ENCODE results near the gene RFX8.
"Not testable (repeated sequence)": the region's sequence is repeated elsewhere in the genome, so short reads cannot be mapped to it uniquely, and the experiment has no call there.

RFX8 gene

DNA sequence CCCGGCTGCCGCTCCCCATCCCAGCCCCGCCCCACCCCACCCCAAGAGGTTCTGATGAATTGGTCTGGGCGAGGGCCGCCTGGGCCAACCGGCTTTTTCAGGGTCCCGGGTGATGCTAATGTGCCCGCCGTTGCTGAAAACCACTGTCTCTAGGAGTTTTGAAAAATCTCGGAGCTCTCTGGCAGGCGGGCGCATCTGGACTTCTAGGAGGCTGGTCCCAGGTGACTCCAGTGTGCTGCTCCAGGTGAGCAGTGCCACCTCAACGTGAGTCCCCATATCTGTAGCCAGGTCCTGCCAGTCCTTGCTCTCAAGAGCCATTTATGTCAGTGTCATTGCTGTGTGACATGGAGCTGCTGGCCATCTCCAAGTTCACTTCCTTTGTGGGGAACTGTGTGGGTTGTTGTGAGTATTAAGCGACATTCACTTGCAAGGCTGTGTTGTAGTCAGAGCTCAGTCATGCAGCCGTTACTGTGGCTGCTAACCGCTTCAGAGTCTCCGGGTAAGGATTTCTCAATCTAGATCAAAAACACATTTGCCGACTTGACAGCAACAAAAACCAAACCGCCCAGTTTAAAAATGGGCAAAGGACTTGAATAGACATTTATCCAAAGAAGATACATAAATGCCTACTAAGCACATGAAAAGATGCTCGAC, at the start of gene RFX8:
Gene RFX8 (minus strand): TSS at position 382 of the 654 bp plus-strand sequence. CDS start 8,264 bp downstream, outside the sequence.
- peak; percentile 68 for DNase-seq (ENCODE audit: low read depth)

DNA sequence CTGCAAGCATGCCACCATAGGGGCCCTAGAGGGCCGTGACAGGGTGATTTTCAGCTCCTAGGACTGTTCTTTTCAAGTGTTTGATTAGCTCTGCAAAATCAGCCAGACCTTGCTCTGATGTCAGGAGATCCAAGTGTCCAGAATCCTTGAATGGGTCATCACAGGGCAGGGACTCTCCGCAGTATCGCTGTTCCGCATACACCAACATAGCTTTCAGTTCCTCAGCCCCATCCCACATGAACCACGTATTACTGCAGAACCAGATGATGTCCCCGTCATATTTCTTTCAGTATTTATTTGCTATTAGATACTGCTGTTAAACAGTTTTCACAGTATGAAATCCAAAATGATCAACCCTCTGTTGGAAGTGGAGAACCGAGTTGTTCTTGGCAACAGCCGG, 46.6 kb upstream of the RFX8 start:
- no peak for DNase-seq (ENCODE audit: low read depth)

DNA sequence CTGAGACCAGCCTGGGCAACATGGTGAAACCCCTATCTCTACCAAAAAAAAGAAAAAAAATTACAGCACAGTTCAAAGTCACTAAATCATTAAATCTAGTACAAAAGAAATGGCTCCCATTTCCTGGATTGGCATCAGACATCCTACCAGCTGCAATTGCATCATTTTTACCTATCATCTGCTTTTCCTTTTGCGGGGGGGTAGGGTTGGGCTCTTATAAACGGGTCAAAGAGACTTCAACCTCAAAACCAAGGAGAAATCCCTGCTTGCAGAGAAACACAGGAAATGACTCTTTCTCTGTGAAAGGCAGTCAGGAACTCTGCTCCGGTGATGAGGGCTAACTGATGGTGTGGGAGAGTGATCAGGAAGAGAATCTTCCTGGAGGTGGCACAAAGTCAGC, 45.3 kb upstream of the RFX8 start:
- no peak for DNase-seq (ENCODE audit: low read depth)

DNA sequence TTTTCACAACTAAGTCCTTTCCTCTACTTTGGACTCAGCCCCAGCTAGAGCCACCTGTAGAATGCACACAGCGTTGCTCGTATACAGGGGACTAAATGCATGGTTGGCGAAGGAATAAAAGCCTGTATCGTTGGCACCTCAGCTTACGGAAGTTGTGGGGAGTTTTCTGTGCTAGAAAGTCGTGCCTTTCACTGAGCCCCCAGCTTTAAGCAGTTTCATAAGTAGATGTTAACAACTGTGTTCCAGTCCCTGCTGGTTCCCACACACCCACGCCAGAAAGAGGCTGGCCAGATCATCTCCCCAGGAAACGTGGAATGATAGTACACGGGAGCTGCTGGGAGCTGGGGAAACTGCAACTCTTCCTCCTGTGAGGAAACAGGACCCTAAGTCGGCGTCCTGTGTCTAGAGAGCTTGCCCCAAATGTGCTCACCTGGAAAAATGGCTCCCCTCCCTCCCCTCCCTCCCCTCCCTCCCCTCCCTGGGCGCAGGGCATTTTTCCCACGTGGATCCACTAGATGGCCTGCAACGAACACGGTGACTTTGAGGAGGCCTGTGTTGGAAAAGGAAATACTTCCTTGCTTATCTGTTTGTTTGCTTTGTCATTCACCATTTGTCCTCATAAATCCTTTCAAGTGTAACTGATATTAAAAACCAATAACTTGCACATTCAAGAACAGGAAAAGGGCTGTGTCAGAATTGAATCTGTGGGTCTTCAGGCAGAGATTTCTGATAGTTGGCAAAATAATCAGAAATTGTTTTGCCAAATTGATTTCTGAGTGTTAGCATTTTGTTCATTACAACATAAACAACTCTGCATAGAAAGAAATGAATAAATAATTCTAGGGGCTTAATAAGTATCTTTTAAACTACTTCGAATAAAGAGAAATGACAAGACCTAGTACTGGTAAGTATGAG, 43.9 kb upstream of the RFX8 start:
- no peak for DNase-seq (ENCODE audit: low read depth)

DNA sequence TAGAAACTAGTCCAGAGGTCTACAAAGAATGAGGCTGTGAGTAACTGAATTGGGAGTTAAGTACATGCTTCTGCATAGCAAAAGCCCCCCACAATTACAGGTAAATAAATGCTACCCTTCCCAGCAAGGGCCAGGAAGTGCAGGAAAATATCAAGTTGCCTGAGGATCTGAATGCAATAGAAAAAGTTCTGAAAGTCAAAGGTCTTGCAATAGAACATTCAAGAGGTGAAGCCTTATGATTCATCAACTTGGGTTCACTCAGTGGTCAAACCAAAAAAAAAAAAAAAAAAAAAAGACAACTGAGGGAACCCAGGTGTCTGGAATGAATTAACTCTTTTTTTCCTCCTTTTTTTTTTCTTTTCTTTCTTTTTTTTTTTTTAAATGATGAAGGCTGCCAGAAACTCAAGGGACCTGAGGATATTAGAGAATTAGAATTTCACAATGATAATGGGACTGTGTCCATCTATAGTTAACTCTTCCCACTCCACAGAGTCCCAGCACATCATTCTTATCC, 42.9 kb upstream of the RFX8 start:
- no peak for DNase-seq (ENCODE audit: low read depth)

DNA sequence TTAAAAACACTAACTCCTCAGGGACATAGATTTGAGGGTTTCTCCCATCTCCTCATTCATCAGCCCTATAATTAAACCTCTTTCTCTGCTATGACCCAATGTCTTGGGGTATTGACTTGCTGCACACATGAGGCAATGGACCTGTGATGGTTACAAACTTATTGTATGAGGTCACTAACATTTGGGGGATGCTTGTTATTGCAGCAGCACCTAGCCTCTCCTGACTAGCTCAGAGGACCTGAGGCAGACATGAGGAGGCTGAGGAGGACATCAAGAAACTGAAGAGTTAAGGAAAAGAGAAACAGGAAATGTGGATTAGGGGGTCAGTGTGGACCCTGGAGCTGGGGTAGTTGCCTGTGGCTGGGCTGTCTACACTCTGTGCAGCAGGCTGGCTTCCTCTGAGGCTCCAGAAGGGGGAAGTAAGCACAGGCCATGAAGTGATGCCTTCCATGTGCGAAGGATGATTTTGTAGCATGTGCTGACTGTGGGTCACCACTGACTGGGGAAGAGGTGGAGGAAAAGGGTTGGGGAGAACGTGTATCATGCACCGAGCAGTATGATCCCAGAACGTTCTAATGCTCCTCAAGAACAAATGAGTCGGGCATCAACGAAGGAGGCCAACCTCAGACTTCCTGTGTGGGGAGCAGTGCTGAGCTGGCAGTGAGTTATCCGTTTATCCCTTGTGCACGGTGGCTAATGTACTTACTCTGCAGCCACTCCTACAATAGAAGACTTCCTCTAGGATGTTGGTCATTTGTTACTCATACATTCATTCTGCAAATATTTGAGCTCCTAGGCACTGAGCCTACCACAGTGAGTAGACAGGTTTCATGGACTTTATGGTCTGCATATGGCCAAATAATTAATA, 42.1 kb upstream of the RFX8 start:
- DNase-seq (ENCODE audit: low read depth): peak; percentile 93

DNA sequence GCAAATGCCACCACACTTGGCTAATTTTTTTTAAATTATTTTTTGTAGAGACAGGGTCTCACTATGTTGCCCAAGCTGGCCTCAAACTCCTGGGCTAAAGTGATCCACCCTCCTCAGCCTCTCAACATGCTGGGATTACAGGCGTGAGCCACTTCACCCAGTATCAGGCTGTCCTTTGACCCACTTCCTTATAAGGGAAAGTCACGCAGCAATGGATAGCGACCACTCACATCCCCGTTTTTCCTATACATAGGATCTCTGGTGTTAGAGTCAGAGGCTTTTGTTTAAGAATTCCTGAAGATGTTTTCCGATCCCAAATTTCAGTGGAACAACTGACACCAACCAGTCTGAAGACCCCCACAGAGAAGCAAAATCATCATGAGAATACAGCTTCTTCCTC, 41.4 kb upstream of the RFX8 start:
- no peak for DNase-seq (ENCODE audit: low read depth)

DNA sequence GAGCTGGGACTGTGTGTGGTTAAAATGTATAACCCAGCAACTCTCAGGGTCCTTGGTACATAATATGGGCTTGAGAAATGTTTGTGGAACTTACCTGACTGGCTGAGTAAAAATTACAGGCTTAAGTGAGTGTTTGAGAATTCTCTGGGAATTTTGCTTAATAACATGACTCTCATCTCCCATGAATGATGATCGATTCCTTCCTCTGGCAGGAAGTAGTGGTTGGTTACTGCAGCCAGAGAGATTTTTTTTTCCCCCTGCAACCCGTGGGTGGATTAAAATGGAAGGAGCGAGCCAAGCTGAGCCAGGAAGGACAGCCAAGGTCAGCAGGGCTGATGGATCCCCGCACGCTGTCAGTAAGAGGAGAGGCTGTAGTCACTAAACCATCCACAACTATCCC, 40.6 kb upstream of the RFX8 start:
- no peak for DNase-seq (ENCODE audit: low read depth)

DNA sequence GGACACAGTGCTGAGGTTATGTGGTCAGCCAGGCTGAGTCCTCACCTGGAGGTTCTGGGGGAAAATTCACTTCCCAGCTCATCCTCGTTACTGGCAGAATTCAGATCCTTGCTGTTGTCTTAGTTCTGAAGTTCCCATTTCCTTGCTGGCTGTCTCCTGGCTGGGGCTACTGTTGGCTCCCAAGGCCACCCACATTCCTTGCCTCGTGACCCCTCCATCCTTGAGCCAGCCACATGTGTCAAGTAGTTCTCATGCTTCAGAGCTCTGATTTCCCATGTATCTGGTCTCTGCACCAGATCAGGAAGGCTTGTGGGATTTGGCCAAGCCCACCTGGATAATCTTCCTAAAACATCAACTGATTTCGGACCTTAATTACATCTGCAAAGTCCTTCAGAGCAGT, 38.1 kb upstream of the RFX8 start:
- no peak for DNase-seq (ENCODE audit: low read depth)

DNA sequence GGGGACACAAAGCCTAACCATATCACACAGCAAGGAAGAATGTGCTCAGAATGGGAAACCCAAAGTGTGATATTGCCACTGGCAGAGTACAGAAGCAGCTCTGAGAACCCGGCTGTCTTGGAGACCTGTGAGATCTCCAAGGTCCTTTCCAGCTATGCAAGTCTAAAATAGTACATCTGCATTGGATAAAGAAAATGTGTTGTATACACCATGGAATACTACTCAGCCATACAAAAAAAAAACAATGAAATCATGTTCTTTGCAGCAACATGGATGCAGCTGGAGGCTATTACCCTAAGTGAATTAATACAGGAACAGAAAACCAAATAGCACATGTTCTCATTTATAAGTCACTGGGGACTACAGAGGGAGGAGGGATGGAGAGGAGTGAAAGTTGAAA, 36.5 kb upstream of the RFX8 start:
- no peak for DNase-seq (ENCODE audit: low read depth)

DNA sequence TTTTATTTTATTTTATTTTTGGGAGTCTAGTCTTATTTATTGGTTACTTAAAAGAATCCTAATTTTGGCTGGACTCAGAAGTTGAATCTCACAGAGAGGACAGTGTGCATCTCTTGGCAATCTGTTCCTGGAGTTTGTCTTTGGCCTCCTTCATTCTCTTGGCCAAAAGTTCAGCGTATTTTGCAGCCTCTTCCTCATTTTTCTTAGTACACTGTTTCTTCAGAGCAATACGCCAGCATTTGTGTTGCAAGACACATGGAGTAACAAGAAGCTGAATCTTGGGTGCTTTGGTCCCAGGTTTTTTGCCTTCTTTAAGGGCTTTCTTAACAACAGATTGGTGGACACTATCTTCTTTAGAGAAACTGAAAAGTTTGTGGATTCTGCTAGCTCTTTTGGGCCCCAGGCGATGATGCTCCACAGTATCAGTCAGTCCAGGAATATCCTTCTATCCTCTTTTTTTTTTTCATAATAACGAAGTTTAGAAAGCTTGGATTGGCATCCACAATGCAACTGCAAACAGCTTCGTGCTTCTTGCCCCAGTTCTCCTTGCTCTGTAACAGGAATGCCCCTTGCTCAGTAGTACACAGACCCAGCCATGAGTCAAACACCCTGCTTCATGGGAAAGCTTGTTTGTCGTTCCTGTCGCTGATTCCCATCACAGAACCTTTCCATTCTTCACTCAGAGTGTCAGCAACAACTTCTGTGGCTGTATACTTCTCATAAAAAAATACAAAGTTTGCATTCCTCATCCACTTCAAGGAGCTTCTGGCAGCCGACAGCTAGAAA, 34.8 kb upstream of the RFX8 start:
- no peak for DNase-seq (ENCODE audit: low read depth)

DNA sequence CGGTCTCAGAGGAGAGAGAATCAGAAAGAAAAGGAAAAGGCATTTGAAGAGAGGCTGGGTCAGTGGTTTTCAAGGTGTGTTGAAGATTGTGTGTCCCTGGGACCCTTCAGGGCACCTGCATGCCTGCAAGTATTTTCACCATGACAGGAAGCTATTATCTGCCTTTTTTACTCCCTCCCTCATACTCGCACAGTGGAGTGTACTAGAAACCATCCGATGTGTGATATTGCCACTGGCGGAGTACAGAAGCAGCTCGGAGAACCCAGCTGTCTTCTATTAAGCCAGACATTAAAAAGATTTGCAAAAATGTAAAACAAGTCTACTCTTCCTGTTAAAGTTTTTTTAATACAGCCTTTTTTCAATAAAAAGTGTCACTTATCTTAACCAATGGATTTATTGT, 33.7 kb upstream of the RFX8 start:
- DNase-seq (ENCODE audit: low read depth): no peak

DNA sequence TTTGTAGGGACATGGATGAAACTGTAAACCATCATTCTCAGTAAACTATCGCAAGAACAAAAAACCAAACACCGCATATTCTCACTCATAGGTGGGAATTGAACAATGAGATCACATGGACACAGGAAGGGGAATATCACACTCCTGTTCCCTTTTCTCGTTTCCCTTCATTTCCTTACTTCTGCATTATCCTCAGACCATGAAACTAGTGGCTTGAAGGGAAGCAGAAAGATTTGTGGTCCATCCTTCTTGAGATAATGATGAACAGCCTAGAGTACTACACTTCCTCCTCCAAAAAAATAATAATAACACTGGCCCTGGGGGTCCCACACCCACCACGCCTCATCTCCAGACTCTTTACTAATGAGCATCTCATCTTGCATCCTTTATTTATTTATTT, 30.4 kb upstream of the RFX8 start:
- not testable (repeated sequence) for DNase-seq (ENCODE audit: low read depth)

DNA sequence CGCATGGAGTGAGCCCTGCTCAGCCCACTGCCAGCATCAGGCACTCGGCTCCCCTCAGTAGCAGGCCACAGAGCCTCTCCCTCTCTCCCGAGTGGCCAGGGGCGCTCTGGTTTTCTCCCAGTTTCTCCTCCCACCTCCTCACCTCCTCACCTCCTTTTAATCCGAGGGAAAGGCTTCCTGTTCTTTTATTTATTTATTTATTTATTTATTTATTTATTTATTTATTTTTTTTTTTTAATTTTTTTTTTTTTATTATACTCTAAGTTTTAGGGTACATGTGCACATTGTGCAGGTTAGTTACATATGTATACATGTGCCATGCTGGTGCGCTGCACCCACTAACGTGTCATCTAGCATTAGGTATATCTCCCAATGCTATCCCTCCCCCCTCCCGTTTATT, 29.8 kb upstream of the RFX8 start:
- not testable (repeated sequence) for DNase-seq (ENCODE audit: low read depth)

DNA sequence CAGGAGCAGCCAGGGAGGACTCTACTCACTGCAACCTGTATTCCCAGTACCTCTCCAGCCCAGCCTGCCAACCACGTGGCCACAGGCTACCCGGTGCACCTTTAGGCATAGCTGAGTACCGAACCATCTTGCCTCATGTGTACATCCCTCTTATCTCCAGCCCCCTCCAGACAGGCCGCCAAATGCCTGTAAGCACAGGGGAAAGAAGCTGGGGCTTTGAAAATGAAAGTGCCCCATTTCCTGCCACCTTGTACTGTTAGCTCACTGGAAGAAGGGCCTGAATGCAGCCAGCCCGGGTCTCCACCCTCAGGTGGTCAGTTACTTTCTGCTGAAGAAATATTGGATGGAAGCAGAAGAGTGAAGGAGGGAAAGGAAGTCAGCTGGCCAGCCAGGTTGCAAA, 27.2 kb upstream of the RFX8 start:
- DNase-seq (ENCODE audit: low read depth): no peak

DNA sequence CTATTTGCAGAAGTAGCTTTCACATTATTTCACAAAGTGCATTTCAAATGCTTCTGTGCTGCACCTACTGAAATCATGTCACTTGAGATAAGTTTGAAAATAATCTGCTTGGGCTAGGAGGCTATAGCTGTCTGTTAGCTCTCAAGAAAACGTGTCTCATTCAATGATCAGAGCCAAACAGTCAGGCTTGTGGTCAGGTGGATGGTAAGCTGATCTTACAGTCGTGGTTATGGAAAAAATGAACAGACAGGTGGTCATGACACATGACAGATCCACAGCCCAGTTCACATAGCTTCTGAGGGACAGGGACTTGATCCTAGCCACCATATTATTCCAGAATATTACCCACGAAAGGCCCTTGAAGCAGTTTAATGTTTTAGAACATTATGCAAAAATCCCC, 26.5 kb upstream of the RFX8 start:
- DNase-seq (ENCODE audit: low read depth): no peak

DNA sequence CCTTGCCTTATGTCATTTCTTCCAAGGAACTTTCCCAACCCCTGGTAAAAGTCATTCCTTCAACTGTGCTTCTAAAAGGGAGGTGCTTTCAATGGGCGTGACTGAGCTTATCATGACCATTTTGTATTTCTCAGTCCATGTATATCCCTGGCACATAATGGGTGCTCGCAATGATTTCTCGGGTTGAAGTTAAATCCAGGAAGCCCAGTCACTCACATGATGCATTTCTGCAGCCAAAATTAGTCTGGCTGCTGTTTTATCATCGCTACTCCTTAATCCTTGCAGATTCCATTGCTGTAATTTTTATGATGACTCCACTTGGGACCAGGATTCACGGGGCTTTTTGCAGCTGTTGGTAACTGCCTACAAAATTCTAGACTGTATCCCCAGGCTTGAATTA, 25.9 kb upstream of the RFX8 start:
- DNase-seq (ENCODE audit: low read depth): no peak

DNA sequence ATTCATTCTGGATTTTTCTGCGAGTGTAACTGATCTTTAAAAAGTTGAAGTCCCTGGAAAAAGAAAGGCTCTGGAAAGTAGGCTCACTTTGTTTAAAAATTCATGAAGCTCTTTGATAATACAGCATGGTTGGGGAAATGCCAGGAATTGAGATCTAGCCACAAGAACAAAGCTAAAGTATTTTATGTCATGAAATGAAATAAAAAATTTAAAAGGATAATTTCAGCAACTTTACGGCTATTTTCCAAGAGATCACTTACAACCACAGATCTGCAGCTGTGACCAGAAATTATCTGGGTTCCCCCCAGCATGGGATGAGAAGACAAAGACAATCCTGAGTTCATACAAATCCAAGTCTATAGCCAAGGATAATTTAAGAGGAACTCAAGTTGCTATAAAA, 25.3 kb upstream of the RFX8 start:
- no peak for DNase-seq (ENCODE audit: low read depth)

DNA sequence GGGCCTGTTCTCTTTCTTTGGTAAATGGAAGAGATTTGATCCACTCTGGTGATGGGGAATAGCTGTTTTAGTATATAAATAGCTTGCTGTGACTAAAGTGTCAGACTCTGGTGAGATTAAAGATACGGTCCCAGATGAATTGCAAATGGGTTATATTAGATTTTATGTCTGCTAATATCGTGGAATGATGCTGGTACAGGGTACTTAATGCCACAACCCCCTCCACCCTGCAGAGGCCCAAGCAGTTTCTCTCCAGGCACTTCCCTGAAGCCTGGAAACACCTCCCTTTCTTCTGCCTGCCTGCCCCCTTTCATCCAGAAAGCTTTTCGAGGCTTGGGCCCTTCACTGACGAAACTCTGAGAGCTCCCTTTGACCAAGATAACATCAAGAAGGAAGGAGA, 21.4 kb upstream of the RFX8 start:
- no peak for DNase-seq (ENCODE audit: low read depth)

DNA sequence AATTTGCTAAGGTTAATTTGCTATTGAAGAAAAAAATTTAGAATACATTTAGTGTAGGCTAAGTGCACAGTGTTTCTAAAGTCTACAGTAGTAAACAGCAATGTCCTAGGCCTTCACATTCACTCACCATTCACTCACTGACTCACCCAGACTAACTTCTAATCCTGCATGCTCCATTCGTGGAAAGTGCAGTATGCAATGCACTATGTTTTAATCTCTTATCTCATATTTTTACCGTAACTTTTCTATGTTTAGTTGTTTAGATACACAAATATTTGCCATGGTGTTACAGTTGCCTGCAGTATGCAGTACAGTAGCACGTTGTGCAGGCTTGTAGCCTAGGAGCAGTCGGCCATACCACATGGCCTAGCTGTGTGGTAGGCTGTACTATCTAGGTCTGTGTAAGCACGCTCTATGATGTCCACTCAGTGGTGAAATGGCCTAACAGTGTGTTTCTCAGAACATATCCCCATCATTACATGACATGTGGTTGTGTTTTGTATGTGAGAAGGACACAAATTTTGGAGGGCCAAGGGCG, 18.1 kb upstream of the RFX8 start:
- no peak for DNase-seq (ENCODE audit: low read depth)

DNA sequence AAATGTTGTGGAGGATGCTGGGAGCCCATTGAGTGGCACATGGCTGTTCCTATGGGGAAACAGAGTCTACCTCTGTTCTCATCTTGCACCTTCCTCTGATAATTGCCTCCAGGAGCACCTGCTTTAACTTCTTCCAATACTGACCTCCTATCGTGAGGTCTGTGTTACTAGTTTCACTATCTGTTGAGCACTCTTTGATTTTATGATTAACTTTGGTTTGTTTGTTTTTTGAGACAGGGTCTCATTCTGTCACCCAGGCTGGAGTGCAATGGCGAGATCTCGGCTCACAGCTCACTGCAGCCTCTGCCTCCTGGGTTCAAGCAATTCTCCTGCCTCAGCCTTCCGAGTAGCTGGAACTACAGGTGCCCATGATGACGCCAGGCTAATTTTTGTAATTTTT, 12.1 kb upstream of the RFX8 start:
- DNase-seq (ENCODE audit: low read depth): no peak
